Measurements from ENCODE around the gene NIPAL3.

The NIPAL3 gene

DNA sequence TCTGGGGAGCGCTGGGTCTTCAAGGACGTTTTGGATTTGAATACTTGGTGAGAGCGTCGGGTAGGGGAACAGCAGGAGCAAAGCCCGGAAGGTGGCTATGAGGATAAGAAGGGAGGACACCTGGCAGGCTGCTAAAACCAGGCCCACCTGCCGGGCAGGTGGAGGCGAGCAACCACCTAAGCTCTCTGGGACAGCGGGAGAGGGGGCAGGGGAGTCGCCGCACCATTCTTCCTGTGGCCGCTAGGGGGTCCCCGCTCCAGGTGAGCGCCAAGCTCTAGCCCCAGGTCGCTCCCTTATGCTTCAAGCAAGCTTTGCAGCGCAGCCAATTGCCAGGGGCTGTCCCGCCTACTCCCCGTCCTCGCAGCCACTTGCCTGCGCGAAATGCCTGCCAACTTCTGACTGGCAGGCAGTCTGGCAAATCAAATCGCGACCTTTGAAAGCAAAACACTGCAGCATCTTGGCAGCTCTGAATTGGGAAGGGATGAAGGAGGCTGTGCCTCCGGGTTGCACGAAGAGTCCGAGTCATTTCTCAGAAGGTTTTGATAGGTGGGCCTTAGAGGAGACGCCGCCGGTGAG is at the start of gene NIPAL3:
Gene NIPAL3, plus strand, starts transcription at position 469 of the 576 bp plus-strand sequence. CDS start 3,746 bp downstream, outside the sequence.
- peak; percentile 97 for DNase-seq

DNA sequence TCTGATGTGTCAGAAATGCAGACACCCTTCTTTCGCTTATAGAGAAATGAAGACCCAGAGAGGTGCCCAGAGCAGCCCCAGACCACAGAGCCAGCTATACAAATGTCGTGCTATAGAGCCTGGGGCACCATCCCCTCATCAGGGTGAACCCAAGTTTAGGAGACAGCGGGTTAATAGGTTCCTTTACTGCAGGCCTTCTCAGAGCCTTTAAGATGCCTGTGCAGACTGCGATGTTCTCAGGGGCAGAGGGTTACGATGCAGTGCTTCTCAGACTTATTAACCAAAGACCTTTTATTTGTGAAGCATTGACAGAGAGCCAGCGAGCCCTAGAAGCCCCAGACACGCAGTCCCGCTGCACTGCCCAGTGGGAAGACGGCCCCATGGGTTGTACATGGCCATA is 48.9 kb upstream of the NIPAL3 start:
- no peak for DNase-seq

DNA sequence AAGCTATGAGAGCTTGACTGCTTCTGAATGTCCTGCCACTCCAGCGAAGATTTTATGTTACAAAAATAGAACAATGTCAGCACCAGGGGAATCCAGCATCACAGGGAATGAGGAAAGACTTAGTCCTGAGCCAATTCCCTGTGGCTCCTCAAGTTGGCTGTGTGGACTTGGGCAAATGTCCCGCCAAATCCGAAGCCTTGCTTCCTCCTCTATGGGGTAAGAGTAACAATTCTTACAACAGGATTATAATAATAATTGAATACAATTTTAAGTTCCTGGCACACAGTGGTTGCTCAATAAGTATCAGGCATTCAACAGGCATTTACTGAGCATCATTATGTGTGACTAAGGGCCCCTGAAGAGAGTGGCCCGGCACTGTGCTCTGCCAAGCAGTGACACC is 46.4 kb upstream of the NIPAL3 start:
- no peak for DNase-seq

GRCh38 chr1:24369801-24370200 is 45.8 kb upstream of the NIPAL3 start:
- DNase-seq = no peak

DNA sequence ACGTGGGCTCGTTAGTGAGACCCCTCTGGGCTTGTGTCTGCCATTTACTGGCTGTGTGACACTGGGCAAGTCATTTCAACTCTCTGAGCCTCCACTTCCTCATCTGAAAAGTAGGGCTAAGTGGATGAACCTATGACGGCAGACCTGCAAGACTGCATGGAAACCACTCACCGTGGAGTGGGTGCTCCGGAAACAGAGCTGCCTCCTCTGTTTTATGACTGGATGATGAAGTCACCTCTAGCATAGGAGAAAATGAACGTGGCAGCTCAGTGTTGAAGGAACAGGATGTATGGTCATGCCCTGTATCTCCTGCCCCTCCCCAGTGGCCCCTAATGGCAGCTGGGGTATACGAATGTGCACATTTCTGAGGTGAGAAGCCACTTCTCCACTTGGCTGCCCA is 42.6 kb upstream of the NIPAL3 start:
- DNase-seq = no peak

- DNase-seq = no peak
These were observed 41.9 kb upstream of the NIPAL3 start for GRCh38 chr1:24373710-24374109.

DNA sequence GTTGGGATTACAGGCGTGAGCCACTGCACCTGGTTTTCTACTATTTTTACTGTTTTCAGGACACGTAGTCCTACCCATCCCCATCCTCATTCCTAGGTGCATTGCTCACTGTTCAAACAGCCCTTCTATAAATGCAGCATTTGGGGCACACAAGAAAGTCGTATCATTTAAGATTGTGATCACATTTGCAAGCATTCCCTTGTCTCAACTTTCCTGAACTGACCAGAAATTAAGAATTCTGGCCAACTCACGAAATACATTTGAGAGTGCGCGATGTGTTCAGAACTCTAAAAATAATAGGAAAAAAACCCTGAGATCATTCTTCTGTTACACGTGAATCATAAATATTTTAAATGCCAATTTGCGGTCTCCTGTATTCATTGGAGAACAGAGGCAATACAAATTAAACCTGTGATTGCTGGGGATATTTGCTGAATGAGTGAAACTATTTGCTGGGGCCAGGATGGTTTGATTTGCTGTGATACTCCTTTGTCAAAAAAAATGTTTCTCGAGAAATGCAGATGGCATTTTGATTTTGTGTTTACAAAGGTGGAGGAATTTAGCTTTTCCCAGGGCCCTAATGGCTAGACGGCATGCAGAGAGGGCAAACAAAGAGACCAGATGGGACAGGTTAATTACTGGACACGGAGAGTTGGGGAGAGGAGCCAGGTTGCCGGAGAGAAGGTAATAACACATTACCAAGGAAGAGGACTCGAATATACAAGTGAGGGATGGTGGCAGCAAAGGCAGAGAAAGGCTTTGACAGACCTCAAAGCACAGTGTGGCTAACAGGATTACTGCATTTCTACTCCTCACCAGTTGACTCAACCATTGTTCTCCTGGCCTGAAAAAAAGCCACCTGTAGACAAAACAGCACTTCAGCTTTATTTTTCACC is 40.5 kb upstream of the NIPAL3 start:
- no peak for DNase-seq

- no peak for DNase-seq
These were observed 35.8 kb upstream of the NIPAL3 start for GRCh38 chr1:24379733-24380315.

GRCh38 chr1:24380508-24380907 is 35.1 kb upstream of the NIPAL3 start:
- DNase-seq = no peak

GRCh38 chr1:24381256-24381655 is 34.3 kb upstream of the NIPAL3 start:
- DNase-seq = no peak

DNA sequence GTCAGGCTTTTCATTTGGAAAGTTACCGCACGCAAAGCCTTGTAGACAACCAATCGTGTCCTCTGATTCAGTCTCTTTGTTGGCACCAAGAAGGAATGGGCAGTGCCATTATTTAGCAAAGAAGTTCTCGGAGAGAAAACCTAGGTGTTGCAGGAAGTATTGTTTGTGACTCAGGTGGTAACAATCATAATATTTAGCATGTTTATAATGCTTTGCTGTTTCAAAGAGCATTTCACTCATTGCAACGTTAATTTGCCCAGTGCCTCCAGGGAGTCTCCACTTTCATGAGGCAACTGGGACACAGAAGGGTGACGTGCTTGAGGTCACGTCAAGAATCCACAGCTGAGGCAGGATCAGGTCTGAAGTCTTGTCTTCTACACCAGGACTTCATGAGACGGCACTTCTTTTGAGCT is 33.4 kb upstream of the NIPAL3 start:
- no peak for DNase-seq

GRCh38 chr1:24383381-24383940 is 32.1 kb upstream of the NIPAL3 start:
- DNase-seq = no peak

- no peak for DNase-seq
These were observed 31.1 kb upstream of the NIPAL3 start for GRCh38 chr1:24384251-24385090.

DNA sequence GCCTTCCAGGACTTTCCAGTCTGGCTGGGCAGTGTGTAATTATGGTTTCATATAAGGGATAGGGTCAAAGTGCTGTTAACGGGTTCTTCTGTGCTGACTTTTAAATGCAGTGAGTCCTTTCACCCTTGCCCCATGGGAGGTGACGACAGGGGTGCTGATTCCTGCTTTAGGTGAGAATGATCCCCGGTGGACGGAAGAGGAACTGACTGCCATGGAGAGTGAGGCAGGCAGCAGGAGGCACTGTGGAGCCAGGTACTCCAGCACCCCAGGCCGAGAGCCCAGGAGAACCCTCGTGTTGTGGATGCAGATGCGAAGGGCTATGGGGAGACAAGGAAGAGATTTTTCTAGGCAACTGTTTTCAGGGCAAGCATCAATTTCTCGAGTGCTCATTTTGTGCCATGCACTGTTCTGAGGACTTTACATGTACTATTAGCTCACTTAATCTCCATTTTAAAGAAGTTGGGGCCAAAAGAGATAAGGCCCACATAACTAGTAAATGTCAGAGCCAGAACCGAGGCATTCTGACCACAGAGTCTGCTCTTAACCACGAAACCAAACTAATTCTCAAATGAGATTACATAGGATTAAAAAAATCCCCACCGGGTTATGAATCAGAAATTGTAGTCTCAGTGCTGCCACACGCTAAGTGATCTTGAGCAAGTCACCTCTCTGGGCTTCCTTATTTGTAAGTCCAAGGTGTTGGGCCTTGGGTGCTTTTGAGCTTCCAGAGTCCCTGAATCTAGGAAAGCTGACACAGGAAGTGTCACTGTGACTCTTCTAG is 30.3 kb upstream of the NIPAL3 start:
- DNase-seq = no peak

DNA sequence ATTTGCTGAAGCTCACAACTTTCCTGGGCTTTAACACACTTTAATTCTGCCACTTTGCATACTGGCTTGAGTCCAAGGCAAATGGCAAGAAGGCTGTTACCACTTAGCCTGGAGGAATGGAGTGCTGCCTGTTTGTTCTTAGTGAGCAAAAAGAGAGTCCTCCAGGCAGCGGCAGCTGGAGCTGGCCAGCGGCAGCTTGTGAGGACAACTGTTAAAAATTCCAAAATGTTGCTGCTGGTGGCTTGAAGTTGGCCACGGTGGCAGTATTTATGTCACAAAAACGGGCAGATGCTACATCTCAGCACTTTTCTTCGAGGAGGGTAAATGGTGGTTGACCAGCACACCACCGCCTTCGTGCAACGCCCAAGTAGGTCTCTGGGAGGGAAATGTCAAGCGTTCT is 29.4 kb upstream of the NIPAL3 start:
- DNase-seq = no peak

- DNase-seq = no peak
These were observed 28.7 kb upstream of the NIPAL3 start for GRCh38 chr1:24386931-24387330.

- no peak for DNase-seq
These were observed 27.9 kb upstream of the NIPAL3 start for GRCh38 chr1:24387636-24388175.

DNA sequence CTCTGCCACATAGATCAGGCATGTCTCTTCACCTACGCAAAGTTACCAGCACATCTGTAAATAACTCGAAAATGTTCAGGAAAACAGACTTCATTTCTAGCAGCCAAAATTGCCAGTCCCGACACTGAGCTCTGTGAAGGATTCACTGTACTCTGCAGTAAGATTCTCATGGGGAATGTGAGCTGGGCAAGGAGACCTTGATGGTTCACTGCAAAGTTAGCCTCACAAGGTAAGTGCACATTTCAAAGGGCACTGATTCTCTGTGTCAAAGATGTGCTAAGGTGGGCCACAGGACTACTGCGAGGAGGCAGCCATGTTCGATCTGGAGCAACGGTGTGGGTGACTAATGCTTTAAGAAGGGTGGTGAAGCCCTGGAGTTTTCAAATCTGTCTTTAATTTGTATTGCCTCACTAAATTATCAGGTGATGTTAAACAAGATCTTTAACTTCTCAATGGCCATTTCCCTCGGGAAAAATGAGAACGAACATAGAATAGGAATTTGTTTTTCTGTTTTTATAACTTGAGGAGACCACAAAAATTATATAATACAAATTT is 27.2 kb upstream of the NIPAL3 start:
- no peak for DNase-seq

- DNase-seq = no peak
These were observed 26.3 kb upstream of the NIPAL3 start for GRCh38 chr1:24389231-24389678.

GRCh38 chr1:24390924-24391782 is 24.4 kb upstream of the NIPAL3 start:
- peak; percentile 82 for DNase-seq
